Prostate gland (tissue), 2 donors: ENCODE data around the gene DGCR8. TPM values are rescaled to one million over a fixed set of nuclear protein-coding genes. Genes with fewer than 3 reads are reported as not detected.

Experiments used
- DNase-seq: peaks from one replicate; pipeline ENCODE4 v3.0.0-alpha.2; 2019; ENCODE audit warnings: low spot score
- H3K27ac ChIP-seq, 2 donors: fragments of 200-600 bp; sonication (generic); 2 replicates each; pipeline ENCODE4 v1.5.1; 2017 to 2019
- H3K27me3 ChIP-seq: fragments of 200-600 bp; sonication (generic); replicated peaks from 2 replicates; pipeline ENCODE4 v1.5.1; 2019; ENCODE audit not compliant: insufficient read depth
- H3K36me3 ChIP-seq, 2 donors: fragments of 200-600 bp; sonication (generic); 1 replicate in 1 of 2; 2 replicates in 1 of 2; pipeline versions ENCODE4 v1.5.1 to v1.8.1; 2017 to 2019
- H3K4me1 ChIP-seq: fragments of 200-600 bp; sonication (generic); replicated peaks from 2 replicates; pipeline ENCODE4 v1.5.1; 2019
- H3K4me3 ChIP-seq, 2 donors: fragments of 200-600 bp; sonication (generic); 2 replicates each; pipeline ENCODE4 v1.5.1; 2017 to 2019
- H3K9me3 ChIP-seq: fragments of 200-600 bp; sonication (generic); 2 replicates; pipeline ENCODE4 v1.5.1; 2017
- POLR2A ChIP-seq: fragments of 450-650 bp; IDR thresholded peaks from one replicate; pipeline ENCODE4 v1.6.1; 2016; ENCODE audit warnings: antibody characterized with exemption, mild to moderate bottlenecking
- POLR2AphosphoS5 ChIP-seq: sonication (generic); formaldehyde crosslinking; IDR thresholded peaks from one replicate; pipeline ENCODE4 v1.6.1; 2017; ENCODE audit warnings: antibody characterized with exemption
- WGBS: methylation state at CpG from one replicate; pipeline ENCODE4 v1.1.5; 2018; 5-methylcytosine and 5-hydroxymethylcytosine counted together
- intact Hi-C: fragments of 100-400 bp; cut with DNase I; formaldehyde crosslinking; loops from one replicate; pipeline ENCODE4 v1.14.2; 2022
- microRNA counts, 2 donors: library from miRNA; unstranded; fragments of <30 nt; microRNA quantifications; one replicate each; lab custom pipeline; 2016 to 2017
- microRNA-seq: library from miRNA; unstranded; fragments of <30 nt; microRNA quantifications from one replicate; pipeline ENCODE4, GENCODE V29; 2016
- small RNA-seq, 2 donors: library from RNA; depleted of rRNA; stranded (forward); fragments of <200 nt; gene quantifications; one replicate each; pipeline ENCODE3, GENCODE V24; 2016
- total RNA-seq, 2 donors: library from RNA; depleted of rRNA; stranded (reverse); fragments of >200 nt; gene quantifications; one replicate each; pipeline ENCODE4 v1.1.0, GENCODE V29; 2016
- TF ChIP-seq, protein P1 (sequence below), 4 experiments: fragments of 200-600 bp in 2 of 4; fragments of 450-650 bp in 2 of 4; sonication (generic) in 2 of 4; IDR thresholded peaks; 1 replicate in 3 of 4; 2 replicates in 1 of 4; pipeline ENCODE4 v1.5.1; 2016 to 2019; ENCODE audit warnings: antibody characterized with exemption in 4 of 4, mild to moderate bottlenecking in 2 of 4, moderate library complexity in 2 of 4

DGCR8 gene
- total RNA-seq, 2 donors from 2014 or later: 20.9 to 47.6 TPM

DNA sequence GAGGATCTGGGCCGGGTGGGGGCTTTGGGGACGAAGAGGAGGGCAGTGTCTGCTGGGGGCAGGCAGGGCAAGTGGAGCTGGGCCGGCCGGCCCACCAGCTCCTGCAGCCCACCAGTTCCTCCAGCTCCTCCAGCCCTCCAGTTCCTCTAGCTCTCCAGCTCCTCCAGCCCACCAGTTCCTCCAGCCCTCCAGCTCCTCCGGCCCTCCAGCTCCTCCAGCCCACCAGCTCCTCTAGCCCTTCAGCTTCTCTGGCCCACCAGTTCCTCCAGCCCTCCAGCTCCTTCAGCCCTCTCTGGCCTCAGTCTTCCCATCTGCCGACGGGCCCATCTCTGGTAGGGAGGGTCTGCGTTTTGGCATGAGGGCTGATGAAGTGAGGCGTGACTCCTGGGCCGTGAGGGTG lies 80.0 kb downstream of the DGCR8 start:
- no peaks in the 10 kb centered on the region for H3K27me3 ChIP-seq
- no peak overlapping the region for H3K27ac ChIP-seq
- TF ChIP-seq, protein P1, sequence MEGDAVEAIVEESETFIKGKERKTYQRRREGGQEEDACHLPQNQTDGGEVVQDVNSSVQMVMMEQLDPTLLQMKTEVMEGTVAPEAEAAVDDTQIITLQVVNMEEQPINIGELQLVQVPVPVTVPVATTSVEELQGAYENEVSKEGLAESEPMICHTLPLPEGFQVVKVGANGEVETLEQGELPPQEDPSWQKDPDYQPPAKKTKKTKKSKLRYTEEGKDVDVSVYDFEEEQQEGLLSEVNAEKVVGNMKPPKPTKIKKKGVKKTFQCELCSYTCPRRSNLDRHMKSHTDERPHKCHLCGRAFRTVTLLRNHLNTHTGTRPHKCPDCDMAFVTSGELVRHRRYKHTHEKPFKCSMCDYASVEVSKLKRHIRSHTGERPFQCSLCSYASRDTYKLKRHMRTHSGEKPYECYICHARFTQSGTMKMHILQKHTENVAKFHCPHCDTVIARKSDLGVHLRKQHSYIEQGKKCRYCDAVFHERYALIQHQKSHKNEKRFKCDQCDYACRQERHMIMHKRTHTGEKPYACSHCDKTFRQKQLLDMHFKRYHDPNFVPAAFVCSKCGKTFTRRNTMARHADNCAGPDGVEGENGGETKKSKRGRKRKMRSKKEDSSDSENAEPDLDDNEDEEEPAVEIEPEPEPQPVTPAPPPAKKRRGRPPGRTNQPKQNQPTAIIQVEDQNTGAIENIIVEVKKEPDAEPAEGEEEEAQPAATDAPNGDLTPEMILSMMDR (IDR thresholded peaks at IDR 0.05): no peak
- no peak for TF ChIP-seq POLR2AphosphoS5
- no peak for TF ChIP-seq POLR2A
- H3K4me1 ChIP-seq: no peaks in the 10 kb centered on the region
- H3K9me3 ChIP-seq: no peaks in the 10 kb centered on the region
- no peak for DNase-seq
- no peaks in the 10 kb centered on the region for H3K36me3 ChIP-seq
- WGBS: 87% methylated on average over 10 of the region's 10 CpGs
- intact Hi-C loops: no loop called here
- H3K4me3 ChIP-seq: no peak overlapping the region

MicroRNAs within 50 kb of the gene (microRNA counts, 767-probe panel; counts per million panel counts)
- microRNA hsa-miR-1306-3p (lab: Ali Mortazavi, UCI) (0 to 431 counts per million in 2 donors), microRNA hsa-miR-185-5p (lab: Ali Mortazavi, UCI) (1,352 to 2,246 counts per million in 2 donors)

Small RNAs within 50 kb of the gene (microRNA-seq; reads per million reads assigned to microRNA genes)
- gene MIR185 (368 reads per million, percentile 83 among the genes with 10 or more reads in this experiment), gene MIR6816 (0.34 reads per million)

Small RNAs within 50 kb of the gene (small RNA-seq; reads per million reads assigned to genes)
- gene MIR185 (3.2 to 13.6 reads per million in 2 donors), gene MIR6816 (0 to 0.09 reads per million in 2 donors), gene RF00017 (0 reads per million in 2 donors), gene RF00599 (0 reads per million in 2 donors)

Other genes starting within 250 kb of the DGCR8 start
- gene GNB1L, start 225.4 kb upstream of the DGCR8 start, total RNA-seq: 10 to 100 TPM in 1 of 2 donors, 1 to 10 TPM in 1; 5.6 to 12.0 TPM
- 10 to 100 TPM; 15.7 to 41.9 TPM for gene RTL10, start 225.4 kb upstream of the DGCR8 start, total RNA-seq
- gene COMT, start 138.5 kb upstream of the DGCR8 start, total RNA-seq: 100 to 1,000 TPM; 456 to 513 TPM
- 10 to 100 TPM; 62.1 to 84.5 TPM for gene TXNRD2, start 138.4 kb upstream of the DGCR8 start, total RNA-seq
- gene ARVCF, start 63.4 kb upstream of the DGCR8 start, total RNA-seq: 10 to 100 TPM; 39.6 to 65.9 TPM
- gene TANGO2, start 59.1 kb upstream of the DGCR8 start, total RNA-seq: 10 to 100 TPM; 34.3 to 40.1 TPM
- gene RANBP1, start 35.9 kb downstream of the DGCR8 start, total RNA-seq: 100 to 1,000 TPM; 108 to 204 TPM
- 100 to 1,000 TPM in 1 of 2 donors, 10 to 100 TPM in 1; 65.8 to 123 TPM for gene TRMT2A, start 37.0 kb downstream of the DGCR8 start, total RNA-seq
- 10 to 100 TPM; 14.1 to 36.6 TPM for gene ZDHHC8, start 51.6 kb downstream of the DGCR8 start, total RNA-seq
- 1 to 10 TPM in 1 of 2 donors, not detected in 1; 1.2 TPM for gene CCDC188, start 70.8 kb downstream of the DGCR8 start, total RNA-seq
- gene RTN4R, start 188.1 kb downstream of the DGCR8 start, total RNA-seq: 1 to 10 TPM; 4.4 to 6.0 TPM
- 100 to 1,000 TPM; 101 to 109 TPM for gene DGCR6L, start 239.8 kb downstream of the DGCR8 start, total RNA-seq